GM10248 (cell line): ENCODE results near the gene BNIP3.

Experiments used
- CTCF ChIA-PET: fragments of 300-600 bp; sonication (Branson Sonifier 250); formaldehyde crosslinking; extraction: SDS; loops from one replicate; lab custom pipeline; 2021; ENCODE audit warnings: antibody characterized with exemption; lab: Yijun Ruan, JAX
- POLR2A ChIA-PET: fragments of 350-650 bp; sonication (Branson Sonifier 250); formaldehyde crosslinking; extraction: SDS; loops from one replicate; lab custom pipeline; 2020; ENCODE audit warnings: antibody characterized with exemption; lab: Yijun Ruan, JAX
- DNase-seq: peaks from one replicate; pipeline ENCODE4 v3.0.0; 2012; ENCODE audit errors: extremely low spot score
- TF ChIP-seq, protein P1 (sequence below): IDR thresholded peaks from 2 replicates; pipeline ENCODE4 v1.5.1; 2012; ENCODE audit warnings: mild to moderate bottlenecking, low read depth; ENCODE audit errors: extremely low read depth, missing control alignments, control extremely low read depth

BNIP3 gene

GRCh38 chr10:131979336-131979735 lies 2.4 kb downstream of the BNIP3 start:
- TF ChIP-seq, protein P1, sequence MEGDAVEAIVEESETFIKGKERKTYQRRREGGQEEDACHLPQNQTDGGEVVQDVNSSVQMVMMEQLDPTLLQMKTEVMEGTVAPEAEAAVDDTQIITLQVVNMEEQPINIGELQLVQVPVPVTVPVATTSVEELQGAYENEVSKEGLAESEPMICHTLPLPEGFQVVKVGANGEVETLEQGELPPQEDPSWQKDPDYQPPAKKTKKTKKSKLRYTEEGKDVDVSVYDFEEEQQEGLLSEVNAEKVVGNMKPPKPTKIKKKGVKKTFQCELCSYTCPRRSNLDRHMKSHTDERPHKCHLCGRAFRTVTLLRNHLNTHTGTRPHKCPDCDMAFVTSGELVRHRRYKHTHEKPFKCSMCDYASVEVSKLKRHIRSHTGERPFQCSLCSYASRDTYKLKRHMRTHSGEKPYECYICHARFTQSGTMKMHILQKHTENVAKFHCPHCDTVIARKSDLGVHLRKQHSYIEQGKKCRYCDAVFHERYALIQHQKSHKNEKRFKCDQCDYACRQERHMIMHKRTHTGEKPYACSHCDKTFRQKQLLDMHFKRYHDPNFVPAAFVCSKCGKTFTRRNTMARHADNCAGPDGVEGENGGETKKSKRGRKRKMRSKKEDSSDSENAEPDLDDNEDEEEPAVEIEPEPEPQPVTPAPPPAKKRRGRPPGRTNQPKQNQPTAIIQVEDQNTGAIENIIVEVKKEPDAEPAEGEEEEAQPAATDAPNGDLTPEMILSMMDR = no peak
- ChIA-PET POLR2A (no interaction called here), CTCF (interaction anchor here (1.2 to 2.8 kb wide), 2 partner anchors 35 to 43 kb away, joined by 3 to 11 read pairs; no protein-coding TSS in a partner anchor)
- DNase-seq = no peak

DNA sequence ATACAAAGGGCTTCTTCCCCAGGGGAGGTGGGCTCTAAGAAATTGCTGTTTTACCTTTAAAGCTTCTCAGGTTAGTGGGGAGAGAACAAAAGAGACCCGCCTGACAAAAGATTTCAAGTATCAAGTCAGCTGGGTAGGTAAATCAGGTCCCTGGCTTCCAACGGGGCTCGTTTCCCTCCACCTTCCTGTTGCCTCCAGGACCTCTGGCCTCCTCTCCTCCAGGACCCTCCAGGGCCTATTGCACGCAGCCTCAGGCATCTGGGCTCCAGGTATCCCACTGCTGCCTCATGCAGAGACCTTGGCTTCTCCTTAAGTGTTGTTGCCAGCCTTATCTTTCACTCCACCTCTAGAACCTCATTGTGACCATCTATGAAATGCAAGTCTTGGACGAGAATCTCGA lies 2.9 kb downstream of the BNIP3 start:
- no peak for DNase-seq
- POLR2A ChIA-PET = interaction anchor here (0.6 kb wide), 1 partner anchor 53 kb away, joined by 3 read pairs; no protein-coding TSS in a partner anchor
- CTCF ChIA-PET = interaction anchor here (1.2 kb wide), 1 partner anchor 44 kb away, joined by 3 read pairs; no protein-coding TSS in a partner anchor
- TF ChIP-seq, protein P1 = no peak

- ChIA-PET POLR2A (interaction anchor here (0.6 kb wide), 1 partner anchor 52 kb away, joined by 3 read pairs; no protein-coding TSS in a partner anchor), CTCF (interaction anchor here (1.2 kb wide), 1 partner anchor 44 kb away, joined by 3 read pairs; no protein-coding TSS in a partner anchor)
- no peak for DNase-seq
- TF ChIP-seq, protein P1 = no peak
Measured at GRCh38 chr10:131978366-131978765, 3.4 kb downstream of the BNIP3 start.

DNA sequence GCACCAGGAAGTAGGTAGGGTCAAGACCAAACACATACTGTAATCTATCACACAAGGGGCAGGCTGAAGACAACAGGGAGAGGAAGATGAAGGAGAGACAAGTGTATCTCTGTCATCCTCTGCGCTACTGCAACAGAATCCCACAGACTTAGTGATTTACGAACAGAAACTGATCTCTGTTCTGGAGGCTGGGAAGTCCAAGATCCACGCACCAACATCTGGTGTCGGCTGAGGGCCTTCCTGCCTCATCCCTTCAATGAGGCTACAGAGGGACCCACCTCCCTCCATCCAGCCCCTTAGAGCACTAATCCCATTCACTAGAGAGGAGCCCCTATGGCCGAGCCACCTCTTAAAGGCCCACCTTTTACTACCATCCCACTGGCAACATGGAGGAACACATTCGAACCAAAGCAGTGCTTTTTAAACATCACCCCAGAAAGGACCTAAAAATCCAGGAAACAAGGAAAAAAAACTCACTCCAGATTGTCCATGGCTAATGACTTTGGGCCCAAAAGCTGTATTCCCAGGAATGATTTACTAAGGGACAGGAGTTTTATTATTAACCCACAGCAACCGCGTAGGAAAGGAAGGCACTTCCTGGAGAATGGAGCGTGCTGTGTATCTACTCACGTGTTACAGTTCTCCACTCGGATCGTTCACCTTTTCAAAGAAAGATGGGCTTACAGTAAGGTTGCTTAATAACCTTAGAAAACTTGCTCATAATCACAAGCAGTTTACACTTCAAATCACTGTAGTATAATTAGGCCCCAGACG lies 4.2 kb downstream of the BNIP3 start:
- DNase-seq = no peak
- POLR2A ChIA-PET = no interaction called here
- CTCF ChIA-PET = no interaction called here
- TF ChIP-seq, protein P1 = no peak

GRCh38 chr10:131975796-131976195 lies 5.9 kb downstream of the BNIP3 start:
- CTCF ChIA-PET = interaction anchor here (1.6 kb wide), 1 partner anchor 9 kb away, joined by 4 read pairs; no protein-coding TSS in a partner anchor
- TF ChIP-seq, protein P1 = no peak
- no peak for DNase-seq
- POLR2A ChIA-PET = no interaction called here

DNA sequence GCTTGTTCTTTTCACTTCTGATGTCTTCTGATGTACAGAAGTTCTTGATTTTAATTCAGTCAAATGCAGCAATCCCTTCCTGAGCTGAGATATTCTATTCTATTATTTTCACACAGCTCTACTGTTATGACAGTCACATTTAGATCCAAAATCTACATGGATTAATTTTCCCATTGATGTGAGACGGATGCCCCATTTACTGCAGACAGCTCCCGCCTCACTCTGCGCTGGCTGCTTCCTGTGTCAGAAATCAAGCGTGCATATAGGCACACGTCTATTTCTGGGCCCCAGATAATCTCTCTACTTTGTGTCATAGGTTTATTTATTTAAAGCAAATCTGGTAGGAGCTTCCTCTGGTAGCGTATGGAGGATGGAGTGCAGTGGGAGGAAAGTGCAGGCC lies 6.7 kb downstream of the BNIP3 start:
- ChIA-PET POLR2A (no interaction called here), CTCF (interaction anchor here (1.1 to 1.6 kb wide), 4 partner anchors 8 to 89 kb away, joined by 3 to 5 read pairs (median 4); no protein-coding TSS in a partner anchor)
- TF ChIP-seq, protein P1 = no peak

More for the DNA sequence above, 6.7 kb downstream of the BNIP3 start:
- no peak for DNase-seq
